HAP-1 (cell line): Measurements from ENCODE around the gene PPIL6.
"Not testable (repeated sequence)": the region's sequence is repeated elsewhere in the genome, so short reads cannot be mapped to it uniquely, and the experiment has no call there.

Source experiments
- DNase-seq, 2 experiments: peaks; one replicate each; pipeline ENCODE4 v3.0.0-alpha.2; 2016 to 2020; ENCODE audit warnings: low spot score in 2 of 2
- H3K27me3 ChIP-seq: fragments of 250-450 bp; sonication (Bioruptor Pico); 2 replicates; pipeline ENCODE4 v1.5.1; 2020; ENCODE audit warnings: low read depth, mild to moderate bottlenecking, moderate library complexity
- H3K36me3 ChIP-seq: fragments of 250-450 bp; sonication (Bioruptor Pico); replicated peaks from 2 replicates; pipeline ENCODE4 v1.5.1; 2020; ENCODE audit warnings: mild to moderate bottlenecking
- H3K4me1 ChIP-seq: fragments of 250-450 bp; sonication (Bioruptor Pico); 2 replicates; pipeline ENCODE4 v1.5.1; 2020; ENCODE audit warnings: mild to moderate bottlenecking
- H3K4me3 ChIP-seq: fragments of 250-450 bp; sonication (Bioruptor Pico); 2 replicates; pipeline ENCODE4 v1.5.1; 2020; ENCODE audit warnings: mild to moderate bottlenecking, moderate library complexity
- H3K9me3 ChIP-seq: fragments of 250-450 bp; sonication (Bioruptor Pico); 2 replicates; pipeline ENCODE4 v1.5.1; 2020; ENCODE audit warnings: mild to moderate bottlenecking, moderate library complexity
- in situ Hi-C: fragments of 300-500 bp; cut with MboI; formaldehyde crosslinking; loops from 3 replicates; pipeline ENCODE4 v1.14.3; 2020; ENCODE audit warnings: low sequenced_read_pairs, inconsistent platforms, mixed read lengths

The PPIL6 gene

DNA sequence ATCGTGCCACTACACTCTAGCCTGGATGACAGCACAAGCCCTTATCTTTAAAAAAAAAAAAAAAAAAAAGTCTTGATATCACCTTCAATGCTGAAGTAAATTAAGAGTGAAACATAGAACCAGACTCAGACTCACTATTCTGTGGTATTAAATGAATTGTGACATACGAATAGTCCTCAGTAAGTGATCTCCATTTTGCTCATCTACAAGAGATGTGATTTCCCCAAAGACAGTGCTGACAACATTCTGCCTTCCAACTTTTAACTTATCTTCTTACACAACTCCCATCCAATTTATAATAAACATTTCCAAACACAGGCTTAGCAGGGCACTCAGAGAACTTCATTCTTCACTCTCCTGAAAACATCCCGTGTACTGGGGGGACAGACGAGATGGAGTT lies 34.6 kb upstream of the PPIL6 start:
- in situ Hi-C loops, result no loop called here
- Histone ChIP-seq H3K36me3 (peaks cover 76% of the 10 kb centered on the region), H3K4me1 (peaks cover 23% of the 10 kb centered on the region), H3K9me3 (no peaks in the 10 kb centered on the region), H3K27me3 (no peaks in the 10 kb centered on the region), H3K4me3 (no peak overlapping the region)
- DNase-seq, result no peak

DNA sequence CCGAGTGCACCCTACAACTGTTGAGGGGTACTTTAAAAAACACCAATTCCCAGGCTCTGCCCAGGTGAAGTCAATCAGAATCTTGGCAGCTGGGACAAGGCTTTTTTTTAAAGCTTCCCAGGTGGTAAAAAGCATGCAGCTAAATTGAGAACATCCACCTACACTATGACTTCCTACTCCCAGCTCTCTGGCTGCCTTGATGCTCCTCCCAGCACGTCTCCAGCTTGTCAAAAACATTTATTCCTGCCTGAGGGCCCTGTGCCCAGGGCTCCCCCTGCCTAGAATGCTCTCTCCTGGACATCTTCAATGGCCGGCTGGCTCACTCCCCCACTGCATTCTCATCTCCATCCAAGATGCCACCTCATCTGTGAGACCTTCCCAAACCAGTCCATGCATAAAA lies 32.7 kb upstream of the PPIL6 start:
- no peak for DNase-seq
- Histone ChIP-seq H3K27me3 (no peaks in the 10 kb centered on the region), H3K4me1 (peaks cover 7% of the 10 kb centered on the region), H3K9me3 (no peaks in the 10 kb centered on the region), H3K4me3 (no peak overlapping the region), H3K36me3 (peaks cover 81% of the 10 kb centered on the region)
- in situ Hi-C loops, result no loop called here

DNA sequence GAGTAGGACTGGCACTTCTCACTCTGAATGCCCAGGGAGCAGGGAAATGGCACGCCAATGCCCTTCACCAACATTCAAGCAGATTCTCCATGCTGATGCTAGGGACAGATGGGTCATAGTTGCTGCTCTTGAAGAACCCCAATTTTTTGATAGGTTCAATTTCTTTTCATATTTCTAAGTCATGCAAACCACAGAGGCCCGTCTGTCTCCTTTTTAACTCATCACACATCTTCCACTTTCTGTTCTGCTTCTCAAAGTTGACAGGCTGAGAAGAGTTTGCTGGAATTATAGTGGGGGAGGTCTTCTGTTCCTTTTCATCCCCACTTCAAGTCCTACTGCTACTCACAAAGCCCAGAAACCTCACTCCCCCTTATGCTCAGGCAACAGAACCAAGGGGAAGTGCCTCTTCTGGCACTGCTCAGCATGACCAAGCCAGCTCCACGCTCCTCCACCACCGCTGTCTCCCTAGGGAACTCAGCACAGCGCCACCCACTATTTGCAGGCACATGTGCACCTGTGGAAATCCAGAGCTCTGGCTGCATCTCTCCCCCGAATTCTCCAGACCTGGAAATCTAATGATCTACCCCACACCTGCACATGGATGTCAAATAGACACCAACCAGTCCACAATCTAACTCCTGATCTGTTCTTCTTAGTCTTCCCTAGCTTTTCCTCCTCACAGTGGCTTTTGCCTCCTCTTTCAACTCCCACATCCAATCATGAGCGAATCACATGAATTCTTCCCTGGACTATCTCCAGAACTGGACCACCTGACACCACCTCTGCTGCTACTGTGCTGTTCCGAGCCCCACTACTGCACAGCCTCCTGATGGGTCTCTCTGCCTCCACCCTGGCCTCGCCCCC lies 31.9 kb upstream of the PPIL6 start:
- DNase-seq, result no peak
- H3K4me3 ChIP-seq, result no peak overlapping the region
- H3K4me1 ChIP-seq, result no peaks in the 10 kb centered on the region
- in situ Hi-C loops, result no loop called here
- peaks cover 85% of the 10 kb centered on the region for H3K36me3 ChIP-seq
- no peaks in the 10 kb centered on the region for H3K27me3 ChIP-seq
- no peaks in the 10 kb centered on the region for H3K9me3 ChIP-seq

DNA sequence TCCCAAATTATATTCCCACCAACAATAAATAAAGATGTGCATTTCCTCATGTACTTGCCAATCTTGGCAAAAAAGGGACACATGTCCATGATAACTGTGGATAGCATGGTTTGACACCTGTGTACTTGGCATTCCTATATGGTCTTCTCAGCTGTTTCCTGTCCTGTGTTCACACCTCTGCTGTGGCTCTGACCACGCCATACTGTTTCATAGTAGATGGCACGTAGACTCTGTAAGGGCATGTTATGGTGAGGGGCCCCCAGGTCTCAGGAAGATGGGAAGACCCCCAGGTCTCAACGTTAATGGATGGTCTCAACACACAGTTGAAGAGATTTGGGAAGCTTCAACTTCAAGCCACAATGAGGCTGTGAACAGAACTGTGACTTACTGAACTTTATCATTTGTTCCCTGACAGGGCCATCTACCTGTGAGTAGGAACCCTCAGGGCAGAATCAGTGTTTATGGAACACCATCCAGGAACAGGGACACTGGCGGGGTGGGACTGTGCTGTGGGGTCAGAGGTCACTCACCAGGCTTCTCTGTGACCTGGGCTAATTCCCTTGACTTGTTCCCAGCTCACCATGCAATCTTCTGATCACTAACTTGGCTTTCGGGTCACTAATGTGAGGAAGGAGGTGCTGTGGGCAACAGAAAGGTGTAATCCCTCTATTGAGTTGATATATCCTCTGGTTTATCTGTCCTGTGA lies 30.8 kb upstream of the PPIL6 start:
- in situ Hi-C loops, result no loop called here

DNA sequence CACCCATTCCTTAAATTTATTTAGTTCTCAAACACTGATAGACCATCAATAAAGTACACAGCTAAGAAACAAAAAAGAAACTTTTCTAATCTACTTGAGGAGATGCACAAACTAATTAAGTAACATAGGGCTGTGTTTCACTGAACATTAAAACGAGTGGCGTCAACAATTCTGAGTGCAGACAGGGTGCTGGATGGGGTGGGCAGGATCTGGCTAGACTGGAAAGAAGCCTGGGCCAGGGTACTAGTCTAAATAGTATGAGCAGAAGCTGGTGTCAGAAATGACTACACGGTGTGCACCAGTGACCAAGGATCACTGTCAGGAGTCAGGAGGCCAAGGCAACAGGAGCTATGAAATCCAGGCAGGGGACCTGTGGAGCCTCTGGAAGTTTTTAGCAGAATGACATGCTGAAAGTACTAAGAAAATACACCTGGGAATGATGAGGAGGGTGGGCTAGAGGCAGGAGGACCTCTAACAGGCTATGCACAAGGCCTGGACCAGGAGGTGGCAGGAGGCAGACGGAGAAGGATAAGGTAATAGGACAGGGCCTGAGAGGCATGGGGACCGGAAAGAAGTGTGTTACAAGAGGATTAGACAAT lies 29.3 kb upstream of the PPIL6 start:
- Histone ChIP-seq H3K4me1 (no peaks in the 10 kb centered on the region), H3K4me3 (no peak overlapping the region), H3K9me3 (no peaks in the 10 kb centered on the region), H3K27me3 (no peaks in the 10 kb centered on the region), H3K36me3 (peaks cover 90% of the 10 kb centered on the region)
- in situ Hi-C loops, result no loop called here
- no peak for DNase-seq

More for the DNA sequence above, 30.8 kb upstream of the PPIL6 start:
- H3K4me3 ChIP-seq, result no peak overlapping the region
- peaks cover 88% of the 10 kb centered on the region for H3K36me3 ChIP-seq
- H3K27me3 ChIP-seq, result no peaks in the 10 kb centered on the region
- no peaks in the 10 kb centered on the region for H3K4me1 ChIP-seq
- H3K9me3 ChIP-seq, result no peaks in the 10 kb centered on the region
- DNase-seq, result no peak

DNA sequence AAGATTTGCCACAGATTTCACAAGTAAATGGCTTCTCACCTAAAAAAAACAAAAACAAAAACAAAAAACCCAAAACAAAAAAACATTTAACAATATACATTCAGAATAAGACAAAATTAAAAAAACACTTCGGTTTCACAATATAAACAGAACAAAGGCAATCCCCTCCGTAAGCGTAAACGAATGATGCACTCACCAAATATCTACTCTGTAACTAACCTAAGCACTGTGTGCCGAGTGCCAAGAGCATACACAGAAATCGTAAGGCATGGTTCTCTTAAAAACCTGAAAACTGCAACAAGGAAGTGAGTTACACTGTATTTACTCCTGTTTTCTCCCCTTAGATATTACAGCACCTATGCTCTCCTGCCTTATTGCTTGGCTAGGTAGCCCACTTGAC lies 27.3 kb upstream of the PPIL6 start:
- Histone ChIP-seq H3K9me3 (no peaks in the 10 kb centered on the region), H3K36me3 (peaks cover 93% of the 10 kb centered on the region), H3K4me3 (no peak overlapping the region), H3K4me1 (no peaks in the 10 kb centered on the region), H3K27me3 (no peaks in the 10 kb centered on the region)
- no peak for DNase-seq
- in situ Hi-C loops, result no loop called here

DNA sequence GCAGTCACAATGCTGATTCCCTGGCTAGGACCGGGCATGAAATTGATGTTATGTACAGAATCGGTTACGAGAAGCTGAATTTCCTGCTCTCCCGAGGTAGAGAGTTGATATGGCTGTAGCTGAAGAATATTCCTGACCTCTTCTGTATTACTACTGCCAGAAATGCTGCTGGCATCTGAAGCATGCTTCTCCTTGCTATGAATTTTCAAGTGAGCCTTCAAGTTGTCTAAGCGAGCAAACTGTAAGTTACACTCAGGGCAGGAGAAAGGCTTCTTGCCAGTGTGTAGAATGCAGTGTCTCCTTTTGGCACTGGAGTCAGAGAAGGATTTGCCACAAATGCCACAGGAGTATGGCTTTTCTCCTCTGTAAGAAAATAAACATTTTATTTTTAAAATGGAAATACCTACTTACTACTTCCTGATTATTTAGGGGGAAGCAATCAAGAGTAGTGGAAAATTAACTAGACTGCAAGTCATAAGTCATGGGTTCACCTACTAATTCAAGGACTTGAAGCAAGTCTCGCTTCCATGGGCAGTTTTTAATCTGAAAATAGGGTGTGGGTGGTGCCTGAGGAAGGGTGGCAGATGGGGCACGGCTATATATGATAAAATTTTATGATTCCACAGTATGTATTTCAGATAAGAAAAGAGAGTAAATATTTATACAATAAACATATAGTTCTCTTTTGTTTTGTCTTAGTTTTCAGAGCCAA lies 25.9 kb upstream of the PPIL6 start:
- DNase-seq, result no peak
- no peaks in the 10 kb centered on the region for H3K27me3 ChIP-seq
- peaks cover 91% of the 10 kb centered on the region for H3K36me3 ChIP-seq
- no peak overlapping the region for H3K4me3 ChIP-seq
- in situ Hi-C loops, result no loop called here
- no peaks in the 10 kb centered on the region for H3K9me3 ChIP-seq
- no peaks in the 10 kb centered on the region for H3K4me1 ChIP-seq

DNA sequence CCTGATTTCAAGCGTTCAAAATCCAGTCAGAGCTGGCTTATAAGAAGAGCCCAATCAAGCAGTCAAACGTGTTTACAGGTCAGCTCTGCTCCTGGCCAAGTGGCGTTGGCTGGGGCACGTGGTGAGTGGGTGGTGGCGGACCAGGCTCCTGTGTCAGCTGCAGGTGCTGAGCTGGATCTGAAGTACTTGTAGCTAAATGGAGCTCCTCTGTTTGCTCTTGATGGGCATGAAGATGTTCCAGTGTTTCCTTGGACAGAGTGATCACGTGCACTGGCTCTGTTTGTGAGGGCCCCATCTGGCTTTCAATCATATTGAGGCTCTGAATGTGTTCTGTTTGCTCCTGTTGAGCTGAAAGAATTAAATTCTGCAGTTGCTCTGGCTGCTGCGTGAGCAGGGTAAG lies 25.3 kb upstream of the PPIL6 start:
- in situ Hi-C loops, result no loop called here
- peaks cover 88% of the 10 kb centered on the region for H3K36me3 ChIP-seq

DNA sequence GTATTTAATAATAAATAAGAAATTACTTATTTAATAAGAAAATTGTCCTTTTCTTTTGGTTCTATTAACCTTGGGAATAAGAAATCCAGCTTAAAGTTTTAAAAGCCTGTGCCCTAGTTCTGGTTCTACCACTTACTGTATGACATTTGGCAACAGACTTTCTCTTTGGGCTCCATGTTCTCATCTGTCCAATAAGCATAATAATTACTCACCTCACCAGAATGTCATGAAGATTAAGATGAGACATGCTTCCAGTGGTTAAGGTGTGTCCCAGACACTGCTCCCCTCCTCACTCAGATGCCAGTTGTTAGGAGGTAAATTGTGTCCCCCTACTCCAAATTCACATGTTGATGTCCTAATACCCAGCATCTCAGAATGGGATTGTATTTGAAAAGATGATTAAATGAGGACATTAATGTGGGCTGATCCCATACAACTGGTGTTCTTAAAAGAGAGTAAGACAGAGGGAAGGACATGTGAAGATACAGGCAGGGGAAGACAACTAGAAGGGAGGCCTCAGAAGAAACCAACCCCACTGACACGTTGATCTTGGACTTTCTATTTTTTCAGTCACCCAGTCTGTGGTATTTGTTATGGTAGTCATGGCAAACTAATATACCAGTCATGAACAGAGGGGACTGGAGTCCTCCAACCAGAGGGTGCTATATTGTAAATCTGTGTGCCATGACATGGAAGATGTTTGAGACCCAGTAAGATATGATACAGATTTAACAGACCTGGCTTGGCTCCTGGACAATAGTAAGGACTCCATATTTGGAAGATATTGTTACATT lies 21.5 kb upstream of the PPIL6 start:
- no peak for DNase-seq
- Histone ChIP-seq H3K4me1 (peaks cover 15% of the 10 kb centered on the region), H3K27me3 (no peaks in the 10 kb centered on the region), H3K9me3 (no peaks in the 10 kb centered on the region), H3K4me3 (no peak overlapping the region), H3K36me3 (peaks cover 53% of the 10 kb centered on the region)
- in situ Hi-C loops, result no loop called here

More for the DNA sequence above, 25.3 kb upstream of the PPIL6 start:
- Histone ChIP-seq H3K4me1 (peaks cover under 1% of the 10 kb centered on the region; the same call in 1 of the 2 replicates), H3K27me3 (no peaks in the 10 kb centered on the region), H3K4me3 (no peak overlapping the region), H3K9me3 (no peaks in the 10 kb centered on the region)
- DNase-seq, result no peak

DNA sequence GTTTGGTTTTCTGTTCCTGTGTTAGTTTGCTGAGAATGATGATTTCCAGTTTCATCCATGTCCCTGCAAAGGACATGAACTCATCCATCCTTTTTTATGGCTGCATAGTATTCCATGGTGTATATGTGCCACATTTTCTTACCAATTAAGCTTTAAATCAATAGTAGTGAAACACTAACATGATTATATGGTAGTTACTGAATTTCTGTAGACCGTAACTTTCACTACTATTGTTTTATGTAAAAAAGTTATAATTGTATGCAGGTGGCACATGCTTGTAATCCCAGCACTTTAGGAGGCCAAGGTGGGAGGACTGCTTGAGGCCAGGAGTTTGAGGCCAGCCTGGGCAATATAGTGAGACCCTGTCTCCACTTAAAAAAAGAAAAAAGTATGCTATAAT lies 20.8 kb upstream of the PPIL6 start:
- peaks cover 21% of the 10 kb centered on the region for H3K4me1 ChIP-seq
- DNase-seq, in situ Hi-C loops, H3K27me3 ChIP-seq, H3K9me3 ChIP-seq, H3K4me3 ChIP-seq: not testable (repeated sequence)
- H3K36me3 ChIP-seq, result peaks cover 46% of the 10 kb centered on the region

DNA sequence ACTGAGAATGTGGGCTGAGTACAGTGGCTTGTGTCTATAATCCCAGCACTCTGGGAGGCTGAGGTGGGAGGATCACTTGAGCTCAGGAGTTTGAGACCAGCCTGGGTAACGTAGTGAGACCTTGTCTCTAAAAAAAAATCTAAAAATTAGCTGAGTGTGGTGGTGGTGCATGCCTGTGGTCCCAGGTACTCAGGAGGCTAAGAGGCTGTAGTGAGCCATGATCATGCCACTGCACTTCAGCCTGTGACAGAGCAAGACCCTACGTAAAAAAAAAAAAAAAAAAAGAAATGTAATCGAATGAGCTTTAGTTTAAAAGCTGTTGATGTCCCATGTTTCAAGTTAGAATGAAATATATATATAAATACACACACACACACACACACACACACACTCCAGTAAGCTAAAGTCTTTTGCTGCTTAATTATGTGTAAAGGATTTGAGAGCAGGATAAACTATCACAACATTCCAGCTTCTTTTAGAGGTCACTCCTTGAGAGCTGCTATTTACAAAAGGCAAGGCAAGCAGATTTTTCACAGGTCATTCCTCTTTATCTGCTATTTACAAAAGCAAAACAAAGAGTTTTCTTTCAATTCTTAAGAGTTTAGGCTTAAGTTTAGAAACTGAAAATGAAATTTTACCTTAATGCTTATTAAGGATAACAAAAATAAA lies 19.9 kb upstream of the PPIL6 start:
- H3K36me3 ChIP-seq, result peaks cover 37% of the 10 kb centered on the region
- H3K9me3 ChIP-seq, result no peaks in the 10 kb centered on the region
- in situ Hi-C loops, result no loop called here
- no peak overlapping the region for H3K4me3 ChIP-seq
- DNase-seq, result no peak
- H3K4me1 ChIP-seq, result peaks cover 21% of the 10 kb centered on the region
- H3K27me3 ChIP-seq, result no peaks in the 10 kb centered on the region

DNA sequence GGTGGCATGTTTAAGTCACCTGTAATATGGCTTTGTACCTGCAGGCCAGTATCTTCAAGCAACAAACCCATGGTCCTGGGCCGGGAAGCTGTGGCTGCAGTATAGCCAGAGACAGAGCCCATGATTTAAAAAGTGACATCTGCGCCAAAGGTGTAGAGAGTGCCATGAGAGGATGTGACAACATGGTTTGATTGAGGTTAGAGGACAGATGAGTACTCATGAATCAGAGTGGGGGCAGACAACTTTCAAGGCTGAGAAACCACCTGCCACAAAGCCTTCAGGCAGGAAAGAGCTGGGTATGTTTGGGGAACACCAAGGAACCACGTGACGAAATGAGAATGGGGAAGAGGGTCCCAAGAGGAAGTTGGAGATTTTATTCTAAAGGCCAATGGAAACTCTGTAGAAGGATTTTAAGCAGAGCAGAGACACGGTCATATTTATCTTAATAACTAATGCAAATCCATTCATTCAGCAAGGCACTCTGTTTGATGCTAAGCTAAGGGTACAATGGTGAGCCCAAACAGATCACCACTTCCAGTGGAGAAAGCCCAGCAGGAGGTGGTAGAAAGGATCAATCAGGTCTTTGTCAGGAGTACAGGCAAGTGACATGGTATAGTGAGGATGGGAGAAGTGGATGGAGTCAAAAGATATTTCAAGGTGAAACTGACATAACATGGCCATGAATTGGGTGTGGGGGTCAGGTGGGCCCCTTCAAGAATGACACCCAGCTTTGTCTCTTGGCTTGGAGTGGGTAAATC lies 18.5 kb upstream of the PPIL6 start:
- Histone ChIP-seq H3K9me3 (no peaks in the 10 kb centered on the region), H3K4me3 (no peak overlapping the region), H3K4me1 (peaks cover 21% of the 10 kb centered on the region), H3K27me3 (no peaks in the 10 kb centered on the region), H3K36me3 (peaks cover 24% of the 10 kb centered on the region)
- in situ Hi-C loops, result no loop called here
- no peak for DNase-seq
